Breast epithelium (tissue), 4 donors: ENCODE data around the gene ITGB1BP1. TPM values are rescaled to one million over a fixed set of nuclear protein-coding genes. Genes with fewer than 3 reads are reported as not detected.

Experiments used
- DNase-seq, 2 donors: peaks; one replicate each; pipeline ENCODE4 v3.0.0-alpha.2; 2019; ENCODE audit warnings: low spot score in 2 of 2
- H3K27ac ChIP-seq, 2 donors: fragments of 200-600 bp; sonication (generic) in 1 of 2; one replicate each; pipeline ENCODE4 v1.5.1; 2016 to 2019; ENCODE audit warnings: mild to moderate bottlenecking in 1 of 2
- H3K27me3 ChIP-seq, 2 donors: fragments of 200-600 bp; sonication (generic) in 1 of 2; one replicate each; pipeline versions ENCODE4 v1.5.1 to v1.6.0; 2017 to 2019; ENCODE audit warnings: control low read depth in 1 of 2, mild to moderate bottlenecking in 1 of 2
- H3K36me3 ChIP-seq: fragments of 200-600 bp; one replicate; pipeline ENCODE4 v1.5.1; 2019
- H3K4me1 ChIP-seq, 2 donors: fragments of 200-600 bp; sonication (generic); one replicate each; pipeline ENCODE4 v1.5.1; 2016 to 2019; ENCODE audit warnings: control low read depth in 1 of 2
- H3K4me3 ChIP-seq, 3 donors: fragments of 200-600 bp; sonication (generic); 1 replicate in 2 of 3; 2 replicates in 1 of 3; pipeline ENCODE4 v1.5.1; 2016 to 2019; ENCODE audit warnings: mild to moderate bottlenecking in 3 of 3, moderate library complexity in 2 of 3
- H3K9me3 ChIP-seq, 2 donors: fragments of 200-600 bp; sonication (generic) in 1 of 2; one replicate each; pipeline ENCODE4 v1.5.1; 2016 to 2019; ENCODE audit warnings: control low read depth in 1 of 2
- POLR2A ChIP-seq: fragments of 450-650 bp; IDR thresholded peaks from one replicate; pipeline ENCODE4 v1.6.1; 2016; ENCODE audit warnings: antibody characterized with exemption, mild to moderate bottlenecking, moderate library complexity
- POLR2AphosphoS5 ChIP-seq, 3 donors: sonication (generic); formaldehyde crosslinking; IDR thresholded peaks; one replicate each; pipeline ENCODE4 v1.6.1; 2017; ENCODE audit warnings: antibody characterized with exemption in 3 of 3
- intact Hi-C: fragments of 100-400 bp; cut with DNase I; formaldehyde crosslinking; loops from one replicate; pipeline ENCODE4 v1.15.1; 2023; ENCODE audit warnings: low total_unique reads
- total RNA-seq, 3 donors: library from RNA; depleted of rRNA; stranded (reverse); fragments of >200 nt; gene quantifications; one replicate each; pipeline ENCODE4 v1.1.0, GENCODE V29; 2016
- TF ChIP-seq, protein P1 (sequence below), 3 donors: fragments of 450-650 bp; IDR thresholded peaks; one replicate each; pipeline ENCODE4 v1.5.1; 2016 to 2017; ENCODE audit warnings: antibody characterized with exemption in 3 of 3, mild to moderate bottlenecking in 3 of 3, moderate library complexity in 3 of 3

The ITGB1BP1 gene
- total RNA-seq, 3 donors from 2014 or later, result 35.7 to 271 (median 63.3) TPM

DNA sequence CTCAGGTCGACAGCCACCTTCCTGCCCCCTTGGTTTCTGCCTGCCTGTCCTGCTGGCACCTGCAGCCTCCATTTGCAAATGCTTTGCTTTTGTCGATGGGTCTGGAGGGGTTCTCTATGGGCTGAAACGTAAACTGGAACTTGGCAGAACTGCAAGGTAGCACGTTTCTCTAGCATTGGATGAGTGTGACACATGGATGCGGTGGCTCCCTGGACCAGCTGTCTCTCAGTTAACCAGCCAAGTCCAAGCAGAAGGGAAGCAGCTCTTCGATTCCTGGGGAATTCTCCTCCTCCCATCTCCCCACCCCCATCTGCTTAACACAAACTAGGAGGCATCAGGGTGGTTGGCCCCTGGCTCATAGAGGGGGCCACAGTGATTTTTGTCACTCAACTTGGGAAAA lies 57.3 kb downstream of the ITGB1BP1 start:
- intact Hi-C loops, result no loop called here
- DNase-seq, result no peak
- Histone ChIP-seq H3K4me3 (no peak overlapping the region), H3K36me3 (no peaks in the 10 kb centered on the region), H3K27me3 (no peaks in the 10 kb centered on the region), H3K4me1 (no peaks in the 10 kb centered on the region), H3K9me3 (no peaks in the 10 kb centered on the region), H3K27ac (no peak overlapping the region)
- TF ChIP-seq POLR2AphosphoS5 (IDR thresholded peaks at IDR 0.05), result no peak
- TF ChIP-seq POLR2A, result no peak
- TF ChIP-seq, protein P1, sequence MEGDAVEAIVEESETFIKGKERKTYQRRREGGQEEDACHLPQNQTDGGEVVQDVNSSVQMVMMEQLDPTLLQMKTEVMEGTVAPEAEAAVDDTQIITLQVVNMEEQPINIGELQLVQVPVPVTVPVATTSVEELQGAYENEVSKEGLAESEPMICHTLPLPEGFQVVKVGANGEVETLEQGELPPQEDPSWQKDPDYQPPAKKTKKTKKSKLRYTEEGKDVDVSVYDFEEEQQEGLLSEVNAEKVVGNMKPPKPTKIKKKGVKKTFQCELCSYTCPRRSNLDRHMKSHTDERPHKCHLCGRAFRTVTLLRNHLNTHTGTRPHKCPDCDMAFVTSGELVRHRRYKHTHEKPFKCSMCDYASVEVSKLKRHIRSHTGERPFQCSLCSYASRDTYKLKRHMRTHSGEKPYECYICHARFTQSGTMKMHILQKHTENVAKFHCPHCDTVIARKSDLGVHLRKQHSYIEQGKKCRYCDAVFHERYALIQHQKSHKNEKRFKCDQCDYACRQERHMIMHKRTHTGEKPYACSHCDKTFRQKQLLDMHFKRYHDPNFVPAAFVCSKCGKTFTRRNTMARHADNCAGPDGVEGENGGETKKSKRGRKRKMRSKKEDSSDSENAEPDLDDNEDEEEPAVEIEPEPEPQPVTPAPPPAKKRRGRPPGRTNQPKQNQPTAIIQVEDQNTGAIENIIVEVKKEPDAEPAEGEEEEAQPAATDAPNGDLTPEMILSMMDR (IDR thresholded peaks at IDR 0.05), result no peak

DNA sequence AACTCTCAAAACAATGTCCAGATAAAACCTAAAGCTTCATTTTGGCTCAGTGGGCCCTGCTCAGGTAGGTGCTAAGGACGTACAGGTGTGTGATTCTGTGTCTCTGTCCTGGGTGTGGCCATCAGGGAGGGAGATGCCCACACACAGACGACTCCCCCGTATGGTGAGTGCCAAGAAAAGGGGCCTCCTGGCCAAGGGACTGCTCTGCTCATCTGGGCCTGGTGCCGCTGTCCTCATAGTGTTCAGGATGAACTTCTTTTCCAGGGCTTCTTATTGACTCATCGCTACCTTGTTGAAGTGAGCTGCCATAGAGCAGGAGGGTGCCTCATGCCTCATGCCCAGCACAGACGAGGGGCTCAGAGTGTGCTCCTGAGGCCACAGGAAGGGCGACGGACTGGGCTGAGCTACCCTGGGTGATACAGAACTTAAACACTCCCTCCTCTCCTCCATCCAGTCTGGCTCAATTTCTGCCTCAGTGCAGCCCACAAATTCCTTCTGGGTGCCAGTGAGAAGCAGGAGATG lies 57.8 kb downstream of the ITGB1BP1 start:
- H3K4me3 ChIP-seq, result no peak overlapping the region
- intact Hi-C loops, result no loop called here
- DNase-seq, result no peak
- H3K36me3 ChIP-seq, result no peaks in the 10 kb centered on the region
- no peak for TF ChIP-seq POLR2A
- H3K27me3 ChIP-seq, result no peaks in the 10 kb centered on the region
- H3K4me1 ChIP-seq, result no peaks in the 10 kb centered on the region
- H3K27ac ChIP-seq, result no peak overlapping the region
- no peaks in the 10 kb centered on the region for H3K9me3 ChIP-seq

DNA sequence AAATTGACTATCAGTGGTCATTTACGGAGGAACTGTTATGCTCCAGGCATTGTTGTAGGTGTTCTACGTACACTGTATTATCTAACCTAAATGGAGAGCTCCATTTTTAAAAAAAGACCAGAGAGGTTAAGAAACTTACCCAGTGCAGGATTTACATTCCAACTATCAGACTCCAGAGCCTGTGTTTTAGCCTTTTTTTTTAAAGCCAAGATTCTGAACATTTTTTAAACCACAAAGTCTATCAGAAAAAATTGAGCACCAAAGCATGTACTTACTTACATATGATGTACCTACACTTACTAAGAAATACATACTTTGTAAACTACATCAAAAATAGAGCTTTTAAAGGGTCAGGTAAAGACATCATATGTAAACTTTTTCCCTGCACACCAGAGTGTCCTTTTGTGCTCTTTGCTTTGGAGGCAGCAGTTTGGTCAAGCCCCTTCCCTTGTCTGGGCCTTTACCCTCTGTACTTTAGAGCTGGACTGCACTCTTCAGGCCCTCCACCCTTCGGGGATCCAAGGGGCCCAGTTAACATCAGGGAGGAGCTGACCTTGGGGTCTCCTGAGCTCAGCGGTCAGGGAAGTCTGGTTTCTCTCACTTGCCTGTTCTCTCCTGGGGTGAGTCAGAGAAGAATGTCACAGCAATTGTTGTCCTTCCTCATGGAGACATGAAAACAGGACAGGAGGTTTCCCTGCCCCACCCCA lies 58.4 kb downstream of the ITGB1BP1 start:
- TF ChIP-seq POLR2A, result no peak
- TF ChIP-seq, protein P1 (IDR thresholded peaks at IDR 0.05), result no peak
- no peak for TF ChIP-seq POLR2AphosphoS5 (IDR thresholded peaks at IDR 0.05)
- Histone ChIP-seq H3K36me3 (no peaks in the 10 kb centered on the region), H3K9me3 (no peaks in the 10 kb centered on the region), H3K27ac (no peak overlapping the region), H3K27me3 (no peaks in the 10 kb centered on the region), H3K4me3 (no peak overlapping the region), H3K4me1 (no peaks in the 10 kb centered on the region)
- intact Hi-C loops, result no loop called here
- DNase-seq, result no peak

DNA sequence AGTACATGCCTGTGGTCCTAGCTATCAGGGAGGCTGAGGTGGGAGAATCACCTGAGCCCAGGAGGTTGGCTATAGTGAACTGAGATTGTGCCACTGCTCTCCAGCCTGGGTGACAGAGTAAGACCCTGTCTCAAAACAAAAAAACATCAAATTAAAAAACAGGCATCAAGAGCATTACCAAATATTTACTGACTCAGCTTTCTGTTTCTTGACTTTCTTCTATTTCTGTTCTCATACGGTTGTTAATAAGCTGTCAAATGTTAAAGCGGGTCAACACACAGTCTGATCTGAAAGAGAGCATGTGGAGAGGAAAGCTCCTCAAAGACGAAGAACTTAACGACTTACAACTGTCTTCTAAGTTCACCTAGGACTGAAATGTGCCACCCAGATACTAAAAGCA lies 59.0 kb downstream of the ITGB1BP1 start:
- TF ChIP-seq, protein P1 (IDR thresholded peaks at IDR 0.05), result no peak
- no peak for TF ChIP-seq POLR2A
- no peak for TF ChIP-seq POLR2AphosphoS5 (IDR thresholded peaks at IDR 0.05)
- Histone ChIP-seq H3K9me3 (no peaks in the 10 kb centered on the region), H3K4me1 (no peaks in the 10 kb centered on the region), H3K4me3 (no peak overlapping the region), H3K36me3 (no peaks in the 10 kb centered on the region), H3K27ac (no peak overlapping the region), H3K27me3 (no peaks in the 10 kb centered on the region)
- intact Hi-C loops, result no loop called here
- DNase-seq, result no peak

DNA sequence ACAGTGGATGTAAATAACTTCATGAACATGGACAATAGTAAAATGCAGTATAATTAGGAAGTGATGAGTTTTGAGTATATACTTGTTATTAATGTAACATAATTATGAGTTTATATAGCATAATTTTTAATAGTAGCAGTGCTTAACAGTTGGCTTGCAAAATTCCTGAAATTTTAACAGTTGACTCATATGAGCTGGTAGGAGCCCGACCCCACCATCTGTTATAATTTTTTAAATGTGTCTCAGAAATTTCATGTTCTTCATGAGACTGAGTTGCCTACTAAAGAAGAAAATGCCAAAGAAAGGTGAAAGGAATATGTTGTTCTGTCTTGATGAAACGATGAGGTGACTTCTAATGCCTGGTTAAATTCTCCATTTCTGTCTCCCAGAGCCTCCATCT lies 62.6 kb downstream of the ITGB1BP1 start:
- Histone ChIP-seq H3K4me3 (no peak overlapping the region), H3K27ac (no peak overlapping the region), H3K4me1 (no peaks in the 10 kb centered on the region), H3K36me3 (no peaks in the 10 kb centered on the region), H3K9me3 (no peaks in the 10 kb centered on the region), H3K27me3 (no peaks in the 10 kb centered on the region)
- TF ChIP-seq POLR2AphosphoS5 (IDR thresholded peaks at IDR 0.05), result no peak
- TF ChIP-seq POLR2A, result no peak
- TF ChIP-seq, protein P1 (IDR thresholded peaks at IDR 0.05), result no peak
- intact Hi-C loops, result no loop called here
- DNase-seq, result no peak
